Lung (tissue), 12 donors: ENCODE data around the gene RTEL1. TPM values are rescaled to one million over a fixed set of nuclear protein-coding genes. Genes with fewer than 3 reads are reported as not detected.
A peak's percentile ranks its signal among the peaks of the same experiment; 100 is the strongest.

ENCODE experiments used
- ATAC-seq: fragments of 200-7000 bp; cut with Tn5 transposase; one replicate; pipeline ENCODE4 v1.9.1; 2020; ENCODE audit warnings: moderate number of reproducible peaks; ENCODE audit not compliant: insufficient read depth, low FRiP score
- DNase-seq, 3 donors: peaks; one replicate each; pipeline ENCODE4 v3.0.0-alpha.2; 2013 to 2017
- H3K27ac ChIP-seq, 2 donors: one replicate each; pipeline ENCODE4 v1.5.1; 2013; ENCODE audit warnings: mild to moderate bottlenecking in 2 of 2, moderate library complexity in 2 of 2, control low read depth in 1 of 2, inconsistent platforms in 1 of 2, low read depth in 1 of 2, low read length in 1 of 2
- H3K27me3 ChIP-seq, 3 donors: one replicate each; pipeline ENCODE4 v1.5.1; 2013; ENCODE audit warnings: low read length in 2 of 3; ENCODE audit not compliant: control insufficient read depth in 3 of 3, insufficient read depth in 3 of 3
- H3K36me3 ChIP-seq, 4 donors: one replicate each; pipeline ENCODE4 v1.5.1; 2013; ENCODE audit warnings: low read length in 4 of 4, mild to moderate bottlenecking in 1 of 4, moderate library complexity in 1 of 4; ENCODE audit not compliant: control insufficient read depth in 4 of 4, insufficient read depth in 4 of 4
- H3K4me1 ChIP-seq, 5 donors: one replicate each; pipeline ENCODE4 v1.5.1; 2013; ENCODE audit warnings: low read length in 5 of 5, mild to moderate bottlenecking in 2 of 5, moderate library complexity in 1 of 5; ENCODE audit not compliant: control insufficient read depth in 5 of 5, insufficient read depth in 5 of 5
- H3K4me3 ChIP-seq: one replicate; pipeline ENCODE4 v1.5.1; 2013; ENCODE audit warnings: mild to moderate bottlenecking, control low read depth, moderate library complexity
- H3K9ac ChIP-seq, 2 donors: one replicate each; pipeline ENCODE4 v1.5.1; 2013; ENCODE audit warnings: low read length in 2 of 2, control low read depth in 1 of 2; ENCODE audit not compliant: insufficient read depth in 1 of 2
- H3K9me3 ChIP-seq, 4 donors: one replicate each; pipeline ENCODE4 v1.5.1; 2013; ENCODE audit warnings: low read length in 3 of 4, mild to moderate bottlenecking in 1 of 4, moderate library complexity in 1 of 4; ENCODE audit not compliant: control insufficient read depth in 4 of 4, insufficient read depth in 3 of 4
- WGBS, 2 donors: extraction: QIAGEN DNeasy Blood & Tissue Kit; methylation state at CpG; one replicate each; pipeline ENCODE4 v1.1.7; 2013; 5-methylcytosine and 5-hydroxymethylcytosine counted together
- polyA plus RNA-seq, 2 donors: library from polyadenylated mRNA; stranded (reverse); fragments of 200-250 nt; gene quantifications; one replicate each; pipeline ENCODE4 v1.2.1, GENCODE V29; 2013
- total RNA-seq, 2 donors: library from RNA; depleted of rRNA in 1 of 2; stranded (reverse); fragments of >200 nt in 1 of 2; gene quantifications; one replicate each; pipeline ENCODE4 v1.2.1, GENCODE V29; 2014 to 2021
- TF ChIP-seq, protein P1 (sequence below): IDR thresholded peaks from 2 replicates; pipeline ENCODE4 v1.5.1; 2012; ENCODE audit warnings: mild to moderate bottlenecking; ENCODE audit errors: control extremely low read depth, extremely low read depth
- donor health status: control.
- donor health status: control.
- donor health status: Bipolar disorder and iron deficiency.
- donor health status: healthy.
- donor health status: DM: yes; HTN: yes; CAD: no.

RTEL1 gene
- total and polyA plus RNA-seq, 4 donors, result 12.4 to 45.8 (median 17.7) TPM

DNA sequence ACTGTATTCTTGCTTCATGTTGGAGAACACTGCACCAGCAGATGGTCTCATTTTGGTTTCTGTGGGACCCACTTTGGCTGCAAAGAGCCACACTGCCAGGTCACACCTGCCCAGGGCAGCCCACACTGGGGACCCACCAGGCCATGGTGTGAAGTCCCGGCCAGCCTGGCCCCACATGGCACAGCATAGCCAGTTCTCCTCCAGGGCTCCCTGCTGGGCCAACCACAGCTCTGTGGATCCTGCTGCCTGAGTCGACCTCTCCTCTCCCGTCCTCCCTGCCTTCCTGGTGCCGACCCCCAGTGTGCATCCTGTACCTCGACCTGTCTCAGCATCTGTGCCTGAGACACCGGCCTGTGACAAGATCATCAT is 46.6 kb downstream of the RTEL1 start:
- Histone ChIP-seq H3K27me3 (no peaks in the 10 kb centered on the region), H3K4me3 (no peak overlapping the region), H3K27ac (no peak overlapping the region), H3K9ac (no peak overlapping the region), H3K36me3 (peaks cover 0 to 32% (median 13%) of the 10 kb centered on the region in 4 donors), H3K4me1 (peaks cover 0 to 17% (median 8%) of the 10 kb centered on the region in 5 donors), H3K9me3 (no peaks in the 10 kb centered on the region)
- TF ChIP-seq, protein P1, sequence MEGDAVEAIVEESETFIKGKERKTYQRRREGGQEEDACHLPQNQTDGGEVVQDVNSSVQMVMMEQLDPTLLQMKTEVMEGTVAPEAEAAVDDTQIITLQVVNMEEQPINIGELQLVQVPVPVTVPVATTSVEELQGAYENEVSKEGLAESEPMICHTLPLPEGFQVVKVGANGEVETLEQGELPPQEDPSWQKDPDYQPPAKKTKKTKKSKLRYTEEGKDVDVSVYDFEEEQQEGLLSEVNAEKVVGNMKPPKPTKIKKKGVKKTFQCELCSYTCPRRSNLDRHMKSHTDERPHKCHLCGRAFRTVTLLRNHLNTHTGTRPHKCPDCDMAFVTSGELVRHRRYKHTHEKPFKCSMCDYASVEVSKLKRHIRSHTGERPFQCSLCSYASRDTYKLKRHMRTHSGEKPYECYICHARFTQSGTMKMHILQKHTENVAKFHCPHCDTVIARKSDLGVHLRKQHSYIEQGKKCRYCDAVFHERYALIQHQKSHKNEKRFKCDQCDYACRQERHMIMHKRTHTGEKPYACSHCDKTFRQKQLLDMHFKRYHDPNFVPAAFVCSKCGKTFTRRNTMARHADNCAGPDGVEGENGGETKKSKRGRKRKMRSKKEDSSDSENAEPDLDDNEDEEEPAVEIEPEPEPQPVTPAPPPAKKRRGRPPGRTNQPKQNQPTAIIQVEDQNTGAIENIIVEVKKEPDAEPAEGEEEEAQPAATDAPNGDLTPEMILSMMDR, result no peak
- ATAC-seq, result no peak
- no peak for DNase-seq
- 88 to 93% methylated on average over 6 of the region's 6 CpGs for WGBS, 2 donors

DNA sequence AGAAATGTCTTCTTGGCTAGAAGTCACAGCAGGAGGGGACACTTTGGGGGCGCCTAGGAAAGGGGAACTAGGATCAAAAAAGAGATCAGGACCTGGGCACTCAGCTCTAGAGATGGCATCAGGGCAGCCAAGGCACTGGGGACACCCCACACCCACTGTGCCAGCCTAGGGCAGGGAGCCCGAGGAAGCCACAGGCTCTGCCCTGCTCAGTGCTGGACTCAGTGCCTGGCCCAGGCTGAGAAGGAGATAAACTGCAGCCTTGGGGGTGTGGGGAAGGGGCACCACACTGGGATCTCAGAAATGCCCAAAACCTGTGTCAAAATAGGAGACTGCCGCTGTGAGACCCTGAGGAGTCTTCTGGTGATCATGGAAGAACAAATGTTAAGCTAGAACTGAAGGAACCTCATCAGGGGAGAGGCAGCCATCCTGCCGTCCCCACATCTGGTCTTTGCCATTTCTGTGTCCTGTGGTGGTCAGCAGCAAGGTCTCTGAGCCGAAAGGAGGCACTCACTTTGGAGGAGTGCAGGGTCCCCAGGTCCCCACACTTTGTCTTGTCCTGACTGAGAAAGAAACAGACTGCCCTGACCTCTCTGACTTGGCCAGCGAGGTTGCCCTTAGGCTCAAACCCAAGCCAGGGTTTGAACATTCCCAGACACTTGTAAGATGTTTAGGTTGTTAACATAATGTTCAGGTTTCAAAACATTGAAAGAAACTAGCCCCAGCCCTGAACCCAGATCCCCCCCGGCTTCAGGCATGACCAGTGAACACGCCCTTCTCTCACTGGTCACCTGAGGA is 47.3 kb downstream of the RTEL1 start:
- ATAC-seq (no peak), DNase-seq (no peak)
- H3K27ac ChIP-seq, result no peak overlapping the region
- no peak overlapping the region for H3K9ac ChIP-seq
- 94% methylated on average over 8 of the region's 8 CpGs for WGBS, 2 donors
- peaks cover 0 to 16% (median 8%) of the 10 kb centered on the region in 5 donors for H3K4me1 ChIP-seq
- no peak overlapping the region for H3K4me3 ChIP-seq
- H3K27me3 ChIP-seq, result no peaks in the 10 kb centered on the region
- TF ChIP-seq, protein P1, result no peak
- peaks cover 0 to 30% (median 13%) of the 10 kb centered on the region in 4 donors for H3K36me3 ChIP-seq
- H3K9me3 ChIP-seq, result no peaks in the 10 kb centered on the region

DNA sequence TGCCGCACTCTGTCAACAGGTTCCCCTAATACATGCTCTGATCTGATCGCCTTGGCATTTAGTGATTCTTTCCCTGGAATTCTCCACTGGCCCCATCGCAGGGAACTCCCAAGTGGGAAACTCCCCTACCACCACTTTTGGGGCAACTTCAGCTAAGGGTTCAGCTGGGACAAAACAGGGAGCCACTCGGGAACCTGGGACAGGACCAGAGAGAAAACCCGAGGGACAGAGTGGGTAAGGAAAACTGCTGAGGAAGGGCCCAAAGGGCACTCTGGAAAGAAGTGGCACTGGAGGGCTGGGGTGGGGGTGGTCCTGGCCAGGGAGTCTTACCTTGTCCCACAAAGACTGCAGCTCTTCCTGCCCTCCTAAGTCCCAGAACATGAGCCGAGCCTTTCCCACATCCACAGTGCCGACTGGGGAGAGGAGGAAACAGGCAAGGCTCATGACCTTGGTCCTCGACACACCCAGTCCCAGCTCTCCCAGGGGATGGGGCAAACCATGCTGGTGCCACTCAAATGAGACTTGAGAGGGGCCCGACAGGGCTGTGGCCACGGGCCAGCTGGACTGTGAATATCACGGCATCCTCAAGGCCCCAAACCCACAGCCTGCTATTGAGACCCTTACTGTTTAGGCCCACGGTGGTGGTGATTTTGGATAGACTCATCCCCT is 48.0 kb downstream of the RTEL1 start:
- TF ChIP-seq, protein P1, result no peak
- Histone ChIP-seq H3K4me3 (peak overlapping the region; percentile 94), H3K36me3 (peaks cover under 1 to 33% (median 13%) of the 10 kb centered on the region in 4 donors), H3K9me3 (no peaks in the 10 kb centered on the region), H3K27ac (peak overlapping the region; percentile 94 to 95), H3K27me3 (no peaks in the 10 kb centered on the region), H3K9ac (peak overlapping the region in 1 of 2 donors; percentile 68), H3K4me1 (peaks cover 0 to 16% (median 8%) of the 10 kb centered on the region in 5 donors)
- 80 to 92% methylated on average over 12 of the region's 12 CpGs for WGBS, 2 donors
- no peak for DNase-seq
- no peak for ATAC-seq
